ENCODE results near the gene NKAIN4.

NKAIN4 gene

DNA sequence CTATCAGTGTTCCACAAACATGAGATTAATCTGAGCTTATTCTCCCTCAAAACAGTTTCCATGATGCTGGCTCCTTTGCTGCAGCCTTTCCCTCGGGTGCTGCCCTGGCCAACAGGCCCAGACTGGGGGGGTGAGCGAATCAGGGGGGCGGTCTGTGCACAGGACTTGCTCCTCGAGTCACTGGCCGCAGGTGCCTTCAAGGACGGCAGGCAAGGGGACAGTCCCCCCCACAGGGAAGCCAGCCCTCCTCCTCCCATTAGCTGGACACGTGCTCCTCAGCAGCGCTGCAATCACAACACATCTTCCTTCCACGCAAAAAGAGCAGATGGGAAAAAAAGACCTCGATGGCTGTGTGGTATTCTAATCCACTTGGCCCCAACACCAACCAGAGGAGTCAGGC, 48.4 kb downstream of the NKAIN4 start:
- H3K27ac ChIP-seq: no peak overlapping the region
- TF ChIP-seq, protein P1, sequence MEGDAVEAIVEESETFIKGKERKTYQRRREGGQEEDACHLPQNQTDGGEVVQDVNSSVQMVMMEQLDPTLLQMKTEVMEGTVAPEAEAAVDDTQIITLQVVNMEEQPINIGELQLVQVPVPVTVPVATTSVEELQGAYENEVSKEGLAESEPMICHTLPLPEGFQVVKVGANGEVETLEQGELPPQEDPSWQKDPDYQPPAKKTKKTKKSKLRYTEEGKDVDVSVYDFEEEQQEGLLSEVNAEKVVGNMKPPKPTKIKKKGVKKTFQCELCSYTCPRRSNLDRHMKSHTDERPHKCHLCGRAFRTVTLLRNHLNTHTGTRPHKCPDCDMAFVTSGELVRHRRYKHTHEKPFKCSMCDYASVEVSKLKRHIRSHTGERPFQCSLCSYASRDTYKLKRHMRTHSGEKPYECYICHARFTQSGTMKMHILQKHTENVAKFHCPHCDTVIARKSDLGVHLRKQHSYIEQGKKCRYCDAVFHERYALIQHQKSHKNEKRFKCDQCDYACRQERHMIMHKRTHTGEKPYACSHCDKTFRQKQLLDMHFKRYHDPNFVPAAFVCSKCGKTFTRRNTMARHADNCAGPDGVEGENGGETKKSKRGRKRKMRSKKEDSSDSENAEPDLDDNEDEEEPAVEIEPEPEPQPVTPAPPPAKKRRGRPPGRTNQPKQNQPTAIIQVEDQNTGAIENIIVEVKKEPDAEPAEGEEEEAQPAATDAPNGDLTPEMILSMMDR (conservative IDR thresholded peaks at IDR 0.05): no peak
- no peak for TF ChIP-seq ZFX (IDR thresholded peaks at IDR 0.05)

DNA sequence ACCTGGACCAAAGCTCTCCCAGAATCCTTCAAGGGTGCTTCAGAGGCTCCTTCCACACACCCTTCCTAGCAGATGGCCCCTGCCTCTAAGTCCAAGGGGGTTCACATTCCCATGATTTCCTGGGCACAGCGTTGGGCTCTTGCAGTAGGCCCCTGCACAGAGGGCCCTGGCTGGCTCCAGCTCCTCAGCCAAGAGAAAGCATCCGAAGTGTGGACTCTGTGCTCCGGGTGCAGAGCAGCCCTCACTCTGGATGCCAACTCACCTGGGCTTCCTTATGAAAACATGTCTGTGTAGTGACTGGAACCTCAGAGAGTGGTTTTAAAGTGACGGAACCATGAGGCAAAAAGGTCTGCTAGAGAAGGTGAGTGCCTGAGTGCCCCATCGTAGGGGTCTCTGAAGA, 49.9 kb downstream of the NKAIN4 start:
- no peak overlapping the region for H3K27ac ChIP-seq
- no peak for TF ChIP-seq ZFX (IDR thresholded peaks at IDR 0.05)
- TF ChIP-seq, protein P1 (conservative IDR thresholded peaks at IDR 0.05): no peak

DNA sequence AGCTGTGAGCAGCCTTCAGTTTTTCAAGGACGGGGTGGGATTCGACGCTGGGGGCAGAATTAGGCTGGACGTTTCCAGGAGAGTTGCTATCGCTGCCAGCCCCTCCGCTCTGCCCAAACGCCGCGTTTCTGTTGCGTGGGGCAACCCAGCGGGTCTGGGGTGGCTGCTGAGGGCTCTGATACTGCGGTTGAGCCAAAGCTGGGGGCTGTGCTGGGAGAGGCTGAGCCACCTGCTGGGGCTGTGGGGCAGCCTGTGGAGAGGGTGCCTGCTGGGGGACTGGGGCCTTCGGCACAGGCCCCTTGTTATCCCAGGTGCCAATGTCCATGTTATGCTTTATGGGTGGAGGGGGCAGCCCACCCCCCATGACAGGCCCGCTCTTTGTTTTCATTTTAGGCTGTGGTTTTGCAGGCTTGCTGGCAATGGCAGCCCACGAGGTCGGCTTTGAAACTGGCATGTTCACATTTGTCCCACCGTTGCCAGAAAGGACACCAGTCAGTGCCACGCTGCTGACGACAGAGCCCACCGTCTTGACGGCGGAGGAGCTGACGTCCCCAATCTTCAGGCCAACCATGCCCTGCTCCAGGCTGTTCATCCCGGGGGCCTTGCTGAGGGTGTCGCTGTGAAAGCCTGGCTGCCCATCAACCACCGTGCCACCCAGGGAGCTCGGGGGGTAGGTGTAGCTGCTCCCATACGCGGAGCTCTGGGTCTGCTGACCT, 51.3 kb downstream of the NKAIN4 start:
- TF ChIP-seq, protein P1 (conservative IDR thresholded peaks at IDR 0.05): no peak
- no peak for TF ChIP-seq ZFX (IDR thresholded peaks at IDR 0.05)
- no peak overlapping the region for H3K27ac ChIP-seq

DNA sequence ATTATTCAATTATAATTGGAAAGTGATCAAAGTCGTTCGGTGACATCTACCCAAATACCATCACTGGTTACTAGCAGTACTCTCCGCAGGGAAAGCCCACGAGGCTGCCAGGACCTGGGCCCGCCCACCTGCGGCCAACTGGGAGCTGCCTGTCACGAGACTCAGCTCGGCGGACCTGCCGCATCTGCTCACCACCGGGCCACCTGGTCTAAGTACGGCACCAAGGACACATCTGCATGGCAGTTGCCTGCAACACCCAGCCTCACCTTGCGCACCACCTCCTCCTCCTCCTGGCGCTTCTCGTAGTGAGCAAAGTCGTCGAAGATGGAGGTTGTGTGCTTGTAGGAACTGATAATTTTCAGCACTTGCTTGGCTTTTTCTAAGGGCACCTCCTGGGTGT, 52.2 kb downstream of the NKAIN4 start:
- no peak overlapping the region for H3K27ac ChIP-seq
- TF ChIP-seq ZFX (IDR thresholded peaks at IDR 0.05): no peak
- TF ChIP-seq, protein P1 (conservative IDR thresholded peaks at IDR 0.05): no peak

DNA sequence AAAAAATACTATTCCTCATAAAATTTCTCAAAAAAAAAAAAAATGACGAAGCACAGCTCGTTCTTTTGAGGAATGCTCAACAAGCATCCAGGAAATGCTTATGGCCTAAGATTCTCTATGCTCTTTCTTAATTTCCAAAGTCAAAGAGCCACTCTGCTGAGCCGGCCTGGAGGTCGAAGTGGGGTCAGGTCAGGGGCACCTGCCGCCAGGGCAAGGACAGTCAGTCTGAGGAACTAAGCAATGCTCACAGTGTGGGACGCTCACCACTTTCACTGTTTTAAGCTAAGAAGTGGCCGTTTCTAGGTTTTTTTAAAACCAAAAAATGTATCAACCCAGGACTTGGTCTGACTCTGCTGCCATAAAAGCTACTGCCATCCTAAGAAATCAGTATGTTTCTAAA, 55.7 kb downstream of the NKAIN4 start:
- H3K27ac ChIP-seq: no peak overlapping the region; the same call in 1 of the 2 replicates
- TF ChIP-seq ZFX (IDR thresholded peaks at IDR 0.05): no peak
- TF ChIP-seq, protein P1 (conservative IDR thresholded peaks at IDR 0.05): no peak

DNA sequence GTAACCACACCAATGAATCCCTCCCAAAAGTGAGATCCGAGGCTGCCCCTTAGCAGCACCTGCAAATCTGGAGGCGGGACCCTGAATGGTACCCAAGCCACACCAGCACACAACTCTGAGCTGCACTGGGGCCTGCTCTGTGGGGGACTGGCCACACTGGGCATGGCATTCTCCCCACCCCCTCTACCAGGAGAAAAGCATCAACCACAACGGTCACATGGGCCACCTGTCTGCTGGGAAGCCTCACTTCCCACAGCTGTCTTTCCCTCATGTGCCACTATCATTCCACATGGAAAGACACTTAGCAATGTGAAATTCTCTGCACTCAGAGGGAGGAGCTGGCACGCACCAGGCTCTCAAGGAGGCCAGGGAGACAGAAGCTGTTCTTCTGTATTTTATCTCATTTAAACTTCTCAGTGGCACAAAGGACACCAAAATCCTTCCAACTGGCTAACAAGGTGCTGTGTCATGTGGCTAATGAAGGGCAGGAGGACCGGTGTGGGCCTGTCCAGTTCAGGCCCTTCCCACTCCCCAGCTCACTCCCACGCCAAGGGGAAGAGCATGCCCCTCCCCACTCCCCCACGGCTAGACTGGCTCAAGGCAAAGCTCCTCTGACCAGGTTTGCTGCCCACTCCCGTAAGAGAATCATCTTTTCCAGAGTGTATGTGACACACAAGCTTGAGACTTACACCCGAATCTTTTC, 57.3 kb downstream of the NKAIN4 start:
- H3K27ac ChIP-seq: no peak overlapping the region
- no peak for TF ChIP-seq ZFX (IDR thresholded peaks at IDR 0.05)
- TF ChIP-seq, protein P1 (conservative IDR thresholded peaks at IDR 0.05): no peak

DNA sequence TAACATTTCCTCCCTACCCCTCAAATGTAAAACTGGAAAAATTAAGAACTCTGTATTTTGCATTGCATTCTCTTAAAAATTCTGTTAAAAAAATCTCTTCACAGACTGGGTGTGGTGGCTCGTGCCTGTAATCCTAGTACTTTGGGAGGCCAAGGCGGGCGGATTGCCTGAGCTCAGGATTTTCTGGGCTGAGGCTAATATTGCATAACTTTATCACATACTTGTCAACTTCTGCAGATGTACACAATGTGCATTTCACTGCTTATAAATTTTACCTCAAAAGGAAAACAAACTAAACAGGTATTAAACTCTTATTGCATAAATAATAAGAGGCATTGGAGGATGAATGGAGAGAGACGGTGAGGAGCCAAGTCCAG, 59.5 kb downstream of the NKAIN4 start:
- no peak overlapping the region for H3K27ac ChIP-seq
- no peak for TF ChIP-seq ZFX (IDR thresholded peaks at IDR 0.05)
- TF ChIP-seq, protein P1 (conservative IDR thresholded peaks at IDR 0.05): no peak

Measured in C4-2B (cell line).